GM19397 (cell line): Measurements from ENCODE around the gene CPNE5.

Source experiments
- ATAC-seq: cut with Tn5 transposase; IDR thresholded peaks from one replicate; pipeline ENCODE4 v1.9.1; 2021; ENCODE audit warnings: mild to moderate bottlenecking, moderate library complexity; ENCODE audit not compliant: unreplicated experiment

CPNE5 gene

DNA sequence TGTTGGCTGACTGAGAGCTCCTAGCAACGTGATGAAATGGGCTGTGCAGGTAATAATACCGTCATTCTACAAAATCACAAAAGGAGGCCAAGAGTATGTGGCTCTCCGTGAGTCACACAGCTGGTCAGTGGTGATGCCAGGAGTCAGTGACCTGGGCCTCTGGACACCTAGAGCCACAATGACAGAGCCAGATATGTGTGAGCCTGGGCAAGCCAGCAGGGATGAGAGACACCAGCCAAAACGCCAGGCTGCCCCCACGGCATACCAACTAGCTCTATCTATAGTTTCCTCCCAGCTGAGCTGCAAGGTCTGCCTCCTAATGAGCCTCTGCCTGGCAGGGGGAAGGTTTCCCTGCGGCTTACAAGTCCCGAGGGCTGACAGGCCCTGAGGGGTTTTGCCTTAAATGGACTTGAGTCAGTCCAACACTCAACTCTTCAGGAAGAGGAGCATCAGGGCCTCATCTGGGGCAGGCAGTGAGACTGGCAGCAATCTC is 70.0 kb downstream of the CPNE5 start:
- ATAC-seq: no peak

DNA sequence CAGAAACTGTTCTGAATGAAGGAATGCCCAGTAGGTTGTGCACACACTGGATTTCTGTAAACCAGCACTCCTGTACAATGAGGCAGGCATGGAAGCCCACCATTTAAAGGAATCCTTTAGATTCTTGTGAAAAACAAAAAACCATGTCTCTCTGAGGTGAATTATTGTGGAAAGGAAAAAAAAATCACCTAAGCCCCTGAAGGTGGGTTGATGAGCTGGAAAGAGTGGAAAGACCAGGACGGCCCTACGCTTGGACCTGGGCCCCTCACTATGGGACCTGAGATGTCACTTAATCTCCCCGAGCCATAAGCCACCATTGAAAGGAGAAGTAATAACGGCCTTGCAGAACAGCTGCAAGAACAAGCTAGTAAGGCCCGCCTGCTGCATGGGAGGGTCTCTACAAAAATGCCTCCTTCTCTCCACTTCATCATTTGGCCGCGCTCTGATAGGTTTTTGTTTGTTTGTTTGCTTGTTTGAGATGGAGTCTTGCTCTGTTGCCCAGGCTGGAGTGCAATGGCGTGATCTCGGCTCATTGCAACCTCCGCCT is 72.8 kb downstream of the CPNE5 start:
- no peak for ATAC-seq

DNA sequence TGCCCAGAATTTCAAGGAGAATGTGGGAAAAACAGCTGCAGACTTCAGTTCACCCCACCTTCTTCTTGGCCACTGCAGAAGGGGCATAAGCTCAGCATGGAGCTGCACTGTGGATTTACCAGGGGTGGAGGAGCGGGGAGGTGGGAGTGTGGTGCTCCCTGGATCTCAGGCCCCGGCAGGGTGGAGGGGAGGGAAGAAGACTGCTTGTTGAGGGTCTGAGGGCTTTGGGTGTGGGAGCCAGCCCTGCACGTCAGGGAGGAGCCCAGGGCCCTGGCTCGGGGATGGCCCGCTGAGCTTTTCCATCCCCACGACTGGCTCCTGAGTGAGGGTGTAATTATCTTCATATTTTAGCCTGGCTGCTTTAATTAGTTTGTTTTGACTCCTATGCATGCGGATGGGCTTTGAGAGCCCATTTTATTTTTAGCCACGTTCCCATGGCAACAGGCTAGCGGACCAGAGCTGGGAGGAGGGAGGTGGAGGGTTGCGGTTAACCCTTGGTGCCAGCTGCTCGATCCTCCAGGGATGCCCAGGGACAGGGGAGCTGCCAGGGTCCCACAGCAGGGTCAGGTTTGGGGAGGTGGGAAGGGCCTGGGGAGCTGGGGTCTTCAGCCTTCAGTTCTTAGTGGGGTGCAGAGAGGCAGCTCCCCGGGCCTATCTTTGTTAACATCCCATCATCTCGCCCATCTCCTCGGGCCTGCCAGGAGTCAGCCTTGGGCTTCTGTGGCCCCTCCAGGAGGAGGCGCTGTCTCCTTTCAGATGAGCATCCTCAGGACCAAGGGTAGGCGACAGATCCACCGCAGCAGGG is 73.4 kb downstream of the CPNE5 start:
- peak; percentile 71 for ATAC-seq

DNA sequence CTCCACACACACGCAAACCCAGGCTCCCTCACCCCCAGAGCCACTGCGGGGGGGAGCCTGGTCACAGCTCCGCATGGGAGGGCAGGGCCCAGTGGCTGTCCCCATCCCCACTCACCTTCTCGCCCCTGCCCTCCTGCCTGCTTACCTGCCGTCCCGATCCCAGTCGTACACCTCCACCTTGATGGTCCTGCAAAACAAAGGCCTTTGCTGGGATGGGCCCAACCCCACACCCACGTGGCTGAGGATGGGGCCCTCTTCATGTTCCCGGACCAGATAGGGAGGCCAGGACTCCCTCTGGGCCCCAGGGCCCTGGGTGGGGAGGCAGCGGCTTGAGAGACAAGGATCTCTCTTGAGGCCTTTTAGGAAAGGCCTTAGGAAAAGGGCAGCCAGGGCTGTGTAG is 74.1 kb downstream of the CPNE5 start:
- no peak for ATAC-seq

DNA sequence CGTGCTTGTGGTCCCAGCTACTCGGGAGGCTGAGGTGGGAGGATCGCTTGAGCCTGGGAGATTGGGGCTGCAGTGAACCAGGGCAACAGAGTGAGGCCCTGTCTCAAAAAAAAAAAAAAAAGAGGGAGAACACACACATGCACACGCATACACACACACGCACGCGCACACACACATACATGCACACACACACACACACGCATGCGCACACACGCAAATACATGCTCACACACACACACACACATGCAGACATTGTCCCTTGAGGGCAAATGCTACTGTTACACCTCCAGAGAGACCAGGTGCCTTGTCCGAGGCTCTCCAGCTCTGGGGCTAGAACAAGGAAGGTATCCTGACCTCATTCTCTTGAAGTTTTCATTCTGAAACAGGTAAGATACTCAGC is 77.1 kb downstream of the CPNE5 start:
- no peak for ATAC-seq

DNA sequence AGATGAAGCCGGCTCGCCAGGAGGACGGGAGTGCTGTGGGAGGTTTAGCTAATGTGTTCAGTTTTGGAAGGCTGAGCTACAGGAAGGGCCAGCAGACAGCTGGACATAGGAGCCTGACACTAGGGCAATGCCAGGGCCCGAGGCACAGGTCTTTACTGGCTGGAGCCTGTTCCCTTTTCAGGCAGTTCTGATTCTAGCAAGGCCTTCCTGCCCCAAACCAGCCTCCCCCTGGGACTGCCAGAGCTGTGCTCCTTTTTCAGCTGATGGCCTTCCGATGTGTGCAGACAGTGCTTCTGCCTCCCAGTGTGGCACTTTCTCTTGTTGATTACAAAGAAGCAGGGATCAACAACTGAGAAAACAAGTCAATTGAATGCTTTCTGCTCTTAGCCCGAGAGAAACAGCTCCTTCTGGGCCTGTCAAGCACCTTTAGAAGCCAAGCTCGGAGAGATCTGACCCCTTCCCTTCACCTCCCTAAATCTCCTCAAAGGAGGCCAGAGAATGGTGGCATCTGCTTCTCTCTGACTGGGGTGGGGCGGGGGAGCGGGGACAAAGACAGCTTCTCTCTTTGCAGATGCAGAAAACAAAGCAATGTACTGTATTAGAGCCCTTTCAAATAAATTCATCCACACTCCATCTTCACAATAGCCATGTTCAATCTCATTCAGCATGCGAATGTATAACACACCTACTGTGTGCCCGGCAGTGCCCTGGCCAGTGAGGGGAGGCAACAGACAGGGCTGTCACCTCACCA is 78.4 kb downstream of the CPNE5 start:
- ATAC-seq: no peak

DNA sequence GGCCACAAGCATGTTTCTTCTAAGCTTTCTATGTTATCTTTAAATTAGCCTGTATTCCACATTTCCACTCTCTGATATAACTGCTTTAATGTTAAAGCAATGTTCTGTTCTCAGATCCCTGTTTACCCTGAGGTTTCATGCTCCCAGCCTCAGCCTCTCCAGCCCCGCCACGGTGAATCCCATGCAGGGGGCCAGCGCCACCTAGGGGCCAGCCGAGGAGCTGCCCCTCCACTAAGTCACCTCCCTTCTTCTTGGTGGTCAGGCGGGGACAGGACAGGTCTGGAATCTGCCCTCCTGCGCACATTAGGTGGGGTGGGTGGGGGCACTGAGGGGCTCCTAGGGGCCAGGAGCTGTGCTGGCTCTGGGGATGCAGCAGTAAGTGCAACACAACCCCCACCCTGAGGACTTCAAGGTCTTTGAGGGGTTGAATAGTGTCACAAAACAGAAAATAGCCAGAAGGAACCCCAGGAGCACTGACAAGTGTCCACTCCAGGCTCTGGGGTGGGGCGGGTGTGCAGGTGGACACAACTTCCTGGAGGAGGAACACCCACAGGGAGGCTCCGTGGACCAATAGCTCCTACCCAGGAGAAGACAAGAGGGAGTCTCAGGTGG is 80.0 kb downstream of the CPNE5 start:
- ATAC-seq: no peak

DNA sequence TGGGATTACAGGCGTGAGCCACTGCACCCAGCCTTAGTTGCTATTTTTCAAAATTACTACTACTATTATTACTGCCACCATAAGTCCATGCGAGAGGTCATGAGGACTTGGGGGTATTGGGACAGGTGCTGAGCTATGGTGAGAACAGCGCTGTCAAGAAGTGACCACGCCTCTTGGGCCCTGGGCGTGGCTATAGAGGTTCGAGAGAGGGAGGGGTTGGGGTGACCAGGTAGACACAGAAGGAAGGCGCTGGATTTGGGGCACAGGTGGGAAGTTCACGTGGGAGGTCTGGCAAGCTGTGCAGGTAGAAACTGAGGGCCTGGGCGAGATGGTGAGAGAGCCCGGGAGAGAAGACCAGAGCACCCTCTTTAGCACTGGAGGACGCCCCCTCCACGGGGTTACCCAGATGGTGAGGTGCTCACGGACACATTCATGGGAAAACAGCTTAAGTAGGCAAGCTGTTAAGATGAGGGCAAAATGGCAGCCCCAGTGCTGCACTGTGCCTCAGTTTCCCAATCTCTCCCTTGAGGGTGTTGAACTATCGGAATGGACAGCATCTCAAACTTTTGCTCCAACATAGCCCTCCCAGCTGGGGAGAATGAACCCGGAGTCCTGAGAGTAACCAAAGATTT is 80.6 kb downstream of the CPNE5 start:
- no peak for ATAC-seq

DNA sequence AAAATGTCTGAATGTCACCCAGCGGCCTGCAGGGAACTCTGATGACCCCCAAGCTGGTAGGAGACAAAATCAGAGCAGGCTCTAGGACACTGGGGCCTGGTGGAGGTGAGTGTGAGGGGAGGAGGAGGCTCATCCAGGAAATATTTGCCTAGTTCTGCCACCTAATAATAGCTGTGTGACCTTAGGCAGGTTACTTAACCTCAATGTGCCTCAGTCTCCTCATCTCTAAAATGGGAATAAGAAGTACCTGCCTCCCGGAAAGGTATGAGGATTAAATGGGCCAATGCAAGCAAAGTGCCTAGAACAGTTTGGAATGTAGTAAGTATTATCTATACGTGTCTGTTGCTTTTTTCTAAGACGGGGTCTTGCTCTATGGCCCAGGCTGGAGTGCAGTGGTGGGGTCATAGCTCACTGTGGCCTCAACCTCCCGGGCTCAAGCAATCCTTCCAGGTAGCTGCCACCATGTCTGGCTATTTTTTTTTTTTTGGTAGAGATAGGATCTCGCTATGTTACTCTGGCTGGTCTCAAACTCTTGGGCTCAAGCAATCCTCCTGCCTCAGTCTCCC is 81.2 kb downstream of the CPNE5 start:
- ATAC-seq: no peak

DNA sequence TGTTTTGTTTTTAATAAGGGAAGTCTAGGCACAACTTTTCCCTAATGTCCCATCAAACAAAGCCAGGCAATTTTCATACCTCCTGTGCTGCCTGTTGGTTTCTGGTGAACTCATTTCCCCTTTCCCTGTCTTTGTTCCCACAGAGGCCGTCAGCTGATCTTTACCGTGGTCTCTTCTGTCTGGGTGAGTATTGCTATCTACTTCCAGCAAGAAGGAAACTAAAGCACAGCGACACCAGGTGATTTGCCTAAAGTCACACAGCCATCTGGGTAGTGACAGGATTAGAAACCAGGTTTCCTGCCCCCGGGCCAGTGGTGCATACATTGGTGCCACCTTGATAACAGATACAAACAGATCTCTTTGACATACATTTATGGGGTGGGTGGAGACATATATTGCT is 82.0 kb downstream of the CPNE5 start:
- ATAC-seq: no peak

DNA sequence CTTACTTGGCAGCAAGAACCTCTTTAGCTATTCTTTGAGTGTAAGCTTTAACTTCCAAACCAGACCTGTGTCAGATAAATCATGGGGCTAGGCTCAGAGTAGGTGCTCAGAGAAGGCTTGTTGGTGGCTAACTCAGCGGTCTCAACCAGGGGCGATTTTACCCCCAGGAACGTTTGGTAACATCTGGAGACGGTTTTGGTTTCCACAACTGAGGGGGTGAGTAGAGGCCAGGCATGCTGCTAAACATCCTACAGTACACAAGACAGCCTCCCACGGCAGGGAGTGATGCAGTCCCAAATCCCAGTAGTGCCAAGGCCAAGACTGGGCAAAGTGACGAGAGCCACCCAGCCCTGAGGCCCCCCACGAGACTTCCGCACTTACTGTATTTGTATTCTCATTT is 82.5 kb downstream of the CPNE5 start:
- ATAC-seq: no peak

DNA sequence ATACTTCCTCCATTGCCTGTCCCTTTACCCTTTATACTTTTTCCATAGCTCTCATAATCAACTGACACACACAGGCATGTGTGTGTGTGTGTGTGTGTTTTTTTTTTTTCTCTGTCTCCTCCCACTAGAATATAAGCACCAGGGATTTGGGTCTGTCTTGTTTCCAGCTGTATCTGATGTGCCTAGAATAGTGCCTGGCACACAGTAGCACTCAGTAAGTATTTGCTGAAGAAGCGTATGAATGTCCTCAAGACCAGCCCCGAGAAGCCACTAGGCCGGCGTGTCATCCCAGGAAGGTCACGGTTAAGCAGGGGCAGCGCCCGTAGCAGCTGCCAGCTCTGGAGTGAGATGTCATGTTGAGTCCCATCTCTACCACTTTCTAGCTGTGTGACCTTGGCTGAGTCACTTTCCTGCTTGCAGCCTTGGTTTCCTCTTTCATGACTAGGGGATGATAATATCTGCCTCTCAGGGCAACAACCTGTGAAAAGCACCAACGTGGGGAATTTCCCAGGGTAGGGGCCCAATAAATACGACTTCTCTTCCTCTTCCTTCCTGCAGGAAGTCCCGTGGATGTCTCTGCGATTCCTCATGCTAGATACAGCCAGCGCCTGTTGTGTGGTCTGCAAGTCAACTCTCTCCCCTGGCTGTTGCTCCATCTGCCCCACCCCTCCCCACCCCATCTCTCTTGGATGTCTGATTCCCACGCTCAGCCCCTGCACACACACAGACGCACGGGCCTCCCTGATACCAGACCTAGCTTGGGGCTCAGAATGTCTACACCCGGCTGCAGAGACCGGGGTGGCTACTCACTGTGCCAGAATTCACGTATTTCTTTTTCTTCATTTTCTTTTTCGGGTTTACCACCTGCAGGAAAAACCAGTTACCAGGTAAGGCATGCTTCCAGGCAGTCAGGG is 83.6 kb downstream of the CPNE5 start:
- ATAC-seq: no peak

DNA sequence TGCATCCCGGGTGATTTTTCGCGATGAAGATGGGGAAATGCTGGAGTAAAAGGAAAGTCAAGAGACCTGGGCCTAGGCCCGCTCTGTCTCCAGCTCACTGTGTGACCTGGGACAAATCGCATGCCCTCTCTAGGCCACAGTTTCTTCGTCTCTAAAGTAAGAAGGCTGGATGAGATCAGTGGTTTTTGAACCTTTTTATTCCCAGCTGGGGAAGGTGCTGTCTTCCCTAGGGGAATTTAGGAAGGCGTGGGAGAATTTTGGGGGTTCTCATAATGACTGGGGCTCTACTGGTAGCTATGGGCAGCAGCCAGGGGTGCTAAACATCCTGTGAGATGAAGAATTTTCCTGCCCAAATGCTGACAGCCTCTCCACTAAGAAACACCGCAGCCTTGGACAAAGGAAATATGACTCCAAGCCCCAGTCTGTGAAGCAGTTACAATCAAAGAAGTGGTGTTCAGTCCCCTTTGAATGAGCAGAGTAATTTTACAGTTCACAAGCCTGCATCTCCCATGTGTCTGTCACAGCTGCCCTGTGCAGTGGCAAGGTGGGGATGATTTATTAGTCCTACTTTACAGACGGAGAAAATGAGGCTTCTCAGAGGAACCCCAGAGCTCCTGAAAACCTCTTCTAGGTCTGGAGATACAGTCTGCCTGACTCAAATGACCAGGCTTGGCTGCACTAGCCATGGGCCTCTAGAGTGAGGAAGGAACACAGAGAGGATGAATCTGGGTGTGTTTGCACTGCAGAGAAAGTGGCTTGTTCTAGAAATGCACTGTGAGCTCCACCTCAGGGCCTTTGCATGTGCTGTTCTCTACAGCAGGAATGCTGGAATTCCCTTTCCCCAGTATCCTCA is 84.4 kb downstream of the CPNE5 start:
- ATAC-seq: no peak

DNA sequence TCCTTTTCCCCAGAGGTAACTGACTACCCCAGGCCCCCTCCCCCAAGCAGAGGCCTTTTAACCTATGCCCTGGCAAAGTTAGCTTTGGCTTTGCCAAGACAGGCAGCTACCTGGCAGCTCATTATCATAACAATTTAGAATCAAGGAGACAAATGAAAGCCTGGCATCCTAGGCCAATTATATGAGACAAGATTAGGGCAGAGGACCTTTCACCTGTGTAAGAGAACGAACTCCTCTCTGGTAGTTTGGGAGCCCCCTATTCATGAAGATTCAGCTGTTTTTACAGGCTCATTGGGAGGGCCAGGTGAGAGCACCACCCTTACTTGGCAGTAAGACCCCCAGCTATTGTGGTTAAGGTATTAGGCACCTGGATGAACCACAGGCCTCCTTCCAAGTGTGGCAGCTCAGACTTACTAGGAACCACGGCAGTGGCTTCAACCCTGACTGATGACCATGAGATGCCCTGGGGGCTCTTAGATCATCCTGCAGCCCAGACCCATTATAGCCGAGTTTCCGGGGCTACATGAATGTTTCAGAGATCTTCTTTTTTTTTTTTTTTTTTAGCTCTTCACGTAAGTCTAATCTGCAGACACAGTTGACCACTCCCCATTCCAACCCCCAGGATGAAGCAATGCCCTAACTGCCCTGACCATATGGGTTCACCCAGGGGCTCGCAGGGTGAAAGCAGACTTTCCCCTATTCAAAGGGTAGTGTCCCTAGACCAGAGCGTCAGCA is 85.4 kb downstream of the CPNE5 start:
- no peak for ATAC-seq

DNA sequence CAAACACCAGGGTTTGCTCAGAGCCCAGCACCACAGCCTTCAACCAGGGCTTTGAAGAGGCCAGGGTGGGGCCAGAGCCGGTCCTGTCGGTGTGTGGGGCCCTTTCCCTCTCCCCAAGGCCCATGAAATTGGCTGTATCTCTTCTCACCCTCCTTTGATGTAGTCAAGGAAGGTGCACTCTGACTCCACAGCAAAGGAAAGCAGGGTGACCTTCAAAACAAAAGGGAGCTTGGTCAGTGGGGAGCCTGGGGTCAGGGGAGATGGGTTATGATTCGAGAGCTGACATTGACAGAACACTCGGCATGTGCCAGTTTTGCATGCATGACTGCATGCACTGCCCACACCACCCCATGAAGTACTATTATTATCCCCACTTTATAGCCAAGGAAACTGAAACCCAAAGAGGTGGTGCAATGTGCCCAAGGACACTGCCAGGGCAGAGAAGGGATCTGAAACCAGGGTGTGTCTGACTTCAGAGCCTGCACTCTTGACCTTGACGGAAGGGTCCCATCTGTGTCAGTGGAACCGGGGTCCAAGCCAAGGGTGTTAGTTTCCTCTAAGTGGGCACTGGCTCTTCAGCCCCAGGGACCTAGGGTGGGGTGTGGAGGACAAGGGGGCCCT is 86.2 kb downstream of the CPNE5 start:
- no peak for ATAC-seq

DNA sequence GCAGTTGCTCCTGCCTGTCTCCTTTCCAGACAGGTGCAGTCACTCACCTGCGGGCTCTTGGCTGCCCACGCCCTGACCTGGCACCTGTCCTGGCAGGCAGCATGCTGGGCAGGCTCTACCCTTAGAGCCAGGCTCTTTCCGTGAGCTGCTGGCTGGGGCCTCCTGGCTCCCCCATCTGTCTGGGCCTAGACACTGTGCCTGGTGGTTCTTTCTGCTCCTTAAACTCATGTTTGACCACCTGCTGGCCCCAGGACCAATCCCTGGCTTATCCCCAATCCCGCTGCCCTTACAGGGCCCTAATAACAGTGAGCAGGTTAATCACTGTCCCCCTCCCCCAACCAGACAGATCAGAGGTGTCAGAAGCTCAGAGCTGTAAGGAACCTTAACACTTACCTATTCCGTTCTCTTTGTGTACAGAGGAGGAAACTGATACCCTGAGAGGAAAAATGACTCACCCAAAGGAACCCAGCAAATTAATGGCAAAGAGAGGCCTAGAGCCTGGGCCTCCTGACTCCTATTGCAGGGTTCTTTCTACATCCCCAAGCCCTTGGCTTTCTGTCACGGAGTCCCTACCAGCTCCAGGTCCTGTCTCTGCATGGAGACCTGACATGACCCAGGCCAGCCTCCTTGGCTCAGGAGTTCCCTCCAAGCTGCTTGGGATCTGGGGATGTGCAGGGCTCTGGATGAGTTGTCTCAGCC is 86.9 kb downstream of the CPNE5 start:
- no peak for ATAC-seq

DNA sequence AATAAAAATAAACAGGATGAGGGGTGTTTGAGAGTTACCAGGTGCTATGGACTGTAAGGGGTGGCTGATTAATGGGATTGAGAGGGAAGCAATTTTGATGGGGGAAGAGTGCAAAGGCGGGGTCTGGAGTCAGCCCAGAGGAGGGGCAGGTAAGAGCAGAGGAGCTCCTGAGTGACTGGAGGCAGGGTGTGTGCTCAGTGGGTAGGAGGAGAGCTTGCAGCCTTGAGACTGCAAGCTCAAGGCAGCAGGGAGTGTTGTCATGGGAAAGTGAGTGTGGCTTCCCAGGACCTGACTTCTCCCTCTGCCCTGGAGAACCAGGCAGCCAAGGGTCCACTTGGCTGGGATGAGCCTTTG is 87.4 kb downstream of the CPNE5 start:
- ATAC-seq: no peak
